Nephron progenitor cell (in vitro differentiated cells): ENCODE data around the gene NAXD.

Experiments
- DNase-seq: peaks from one replicate; pipeline ENCODE4 v3.0.0; 2021
- H3K27ac Mint-ChIP-seq: 2 replicates; pipeline ENCODE4 v1.8.0; 2021; ENCODE audit warnings: mild to moderate bottlenecking, moderate library complexity, mixed read lengths
- H3K27me3 Mint-ChIP-seq: 2 replicates; pipeline ENCODE4 v1.8.0; 2021; ENCODE audit warnings: mild to moderate bottlenecking, low read depth, mixed read lengths; ENCODE audit not compliant: poor library complexity
- H3K36me3 Mint-ChIP-seq: 2 replicates; pipeline ENCODE4 v1.8.0; 2021; ENCODE audit warnings: low read depth, mixed read lengths
- H3K4me1 Mint-ChIP-seq: 2 replicates; pipeline ENCODE4 v1.8.0; 2021; ENCODE audit warnings: mixed read lengths
- H3K4me3 Mint-ChIP-seq: 2 replicates; pipeline ENCODE4 v1.8.0; 2021; ENCODE audit warnings: mild to moderate bottlenecking, moderate library complexity, mixed read lengths
- H3K9me3 Mint-ChIP-seq: 2 replicates; pipeline ENCODE4 v1.8.0; 2021; ENCODE audit warnings: mild to moderate bottlenecking, moderate library complexity, mixed read lengths
- TF ChIP-seq, protein P1 (sequence below): fragments of 200-600 bp; sonication (generic); IDR thresholded peaks from 2 replicates; pipeline ENCODE4 v1.5.0; 2021; ENCODE audit warnings: antibody characterized with exemption

The NAXD gene

DNA sequence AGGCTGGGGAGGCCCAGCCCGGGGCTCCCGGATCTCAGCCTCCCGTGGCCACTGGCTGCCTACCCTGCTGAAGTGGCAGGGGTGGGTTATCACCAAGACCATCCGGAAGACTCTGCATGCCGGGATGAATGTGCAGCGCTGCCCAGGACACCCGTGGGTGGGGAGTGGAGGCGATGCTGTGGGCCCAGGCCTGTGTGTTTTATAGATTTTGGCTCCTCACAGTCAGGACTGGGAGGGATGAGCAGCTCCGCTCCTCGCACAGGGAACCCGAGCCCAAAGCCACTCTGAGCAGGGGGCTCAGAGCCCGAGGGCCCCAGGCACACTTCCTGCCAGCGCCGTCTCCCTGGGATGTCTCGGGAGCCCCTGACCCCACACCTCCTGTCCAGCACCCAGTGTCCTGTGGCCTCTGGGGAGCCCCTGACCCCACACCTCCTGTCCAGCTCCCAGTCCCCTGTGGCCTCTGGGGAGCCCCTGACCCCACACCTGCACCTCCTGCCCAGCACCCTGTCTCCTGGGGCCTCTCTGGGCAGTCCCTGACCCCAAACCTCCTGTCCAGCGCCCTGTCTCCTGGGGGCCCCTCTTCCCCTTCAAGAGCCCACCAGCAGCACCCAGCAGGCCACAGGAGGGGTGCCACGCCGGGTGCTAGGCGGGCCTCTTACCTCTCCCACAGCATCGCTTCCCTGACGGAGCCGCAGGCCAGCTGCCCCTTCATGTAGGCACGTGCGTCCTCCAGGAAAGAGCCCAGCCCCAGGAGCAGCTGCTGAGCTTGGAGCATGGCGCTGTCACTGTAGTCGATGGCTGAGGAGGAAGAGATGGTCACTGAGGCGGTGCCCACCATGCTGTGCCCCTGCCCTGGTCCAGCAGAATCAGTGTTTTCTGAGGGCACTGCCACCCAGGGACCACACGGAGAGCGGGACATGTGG lies 31.4 kb downstream of the NAXD start:
- peak overlapping the region; percentile 39 for H3K27ac Mint-ChIP-seq
- H3K4me3 Mint-ChIP-seq, result no peak overlapping the region
- H3K9me3 Mint-ChIP-seq, result no peaks in the 10 kb centered on the region
- TF ChIP-seq, protein P1, sequence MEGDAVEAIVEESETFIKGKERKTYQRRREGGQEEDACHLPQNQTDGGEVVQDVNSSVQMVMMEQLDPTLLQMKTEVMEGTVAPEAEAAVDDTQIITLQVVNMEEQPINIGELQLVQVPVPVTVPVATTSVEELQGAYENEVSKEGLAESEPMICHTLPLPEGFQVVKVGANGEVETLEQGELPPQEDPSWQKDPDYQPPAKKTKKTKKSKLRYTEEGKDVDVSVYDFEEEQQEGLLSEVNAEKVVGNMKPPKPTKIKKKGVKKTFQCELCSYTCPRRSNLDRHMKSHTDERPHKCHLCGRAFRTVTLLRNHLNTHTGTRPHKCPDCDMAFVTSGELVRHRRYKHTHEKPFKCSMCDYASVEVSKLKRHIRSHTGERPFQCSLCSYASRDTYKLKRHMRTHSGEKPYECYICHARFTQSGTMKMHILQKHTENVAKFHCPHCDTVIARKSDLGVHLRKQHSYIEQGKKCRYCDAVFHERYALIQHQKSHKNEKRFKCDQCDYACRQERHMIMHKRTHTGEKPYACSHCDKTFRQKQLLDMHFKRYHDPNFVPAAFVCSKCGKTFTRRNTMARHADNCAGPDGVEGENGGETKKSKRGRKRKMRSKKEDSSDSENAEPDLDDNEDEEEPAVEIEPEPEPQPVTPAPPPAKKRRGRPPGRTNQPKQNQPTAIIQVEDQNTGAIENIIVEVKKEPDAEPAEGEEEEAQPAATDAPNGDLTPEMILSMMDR, result no peak
- H3K27me3 Mint-ChIP-seq, result no peaks in the 10 kb centered on the region
- H3K36me3 Mint-ChIP-seq, result peaks cover 19% of the 10 kb centered on the region
- peaks cover 34% of the 10 kb centered on the region for H3K4me1 Mint-ChIP-seq
- no peak for DNase-seq

DNA sequence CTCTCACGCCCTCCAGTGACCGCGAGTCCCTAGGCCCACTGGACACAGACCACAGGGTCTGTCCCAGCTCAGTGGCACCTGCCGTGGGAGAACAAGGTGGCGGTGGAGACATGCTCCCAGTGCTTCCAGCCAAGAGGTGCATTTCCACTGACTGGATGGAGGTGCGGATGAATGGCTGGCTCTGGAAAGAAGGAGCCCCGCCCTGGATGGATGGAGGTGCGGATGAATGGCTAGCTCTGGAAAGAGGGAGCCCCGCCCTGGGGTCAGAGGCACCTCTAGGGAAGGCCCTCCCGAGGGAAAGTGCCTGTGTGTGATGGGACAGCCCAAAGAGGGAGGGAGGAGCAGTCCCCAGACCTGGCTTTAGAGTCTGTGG lies 32.0 kb downstream of the NAXD start:
- H3K9me3 Mint-ChIP-seq, result no peaks in the 10 kb centered on the region

DNA sequence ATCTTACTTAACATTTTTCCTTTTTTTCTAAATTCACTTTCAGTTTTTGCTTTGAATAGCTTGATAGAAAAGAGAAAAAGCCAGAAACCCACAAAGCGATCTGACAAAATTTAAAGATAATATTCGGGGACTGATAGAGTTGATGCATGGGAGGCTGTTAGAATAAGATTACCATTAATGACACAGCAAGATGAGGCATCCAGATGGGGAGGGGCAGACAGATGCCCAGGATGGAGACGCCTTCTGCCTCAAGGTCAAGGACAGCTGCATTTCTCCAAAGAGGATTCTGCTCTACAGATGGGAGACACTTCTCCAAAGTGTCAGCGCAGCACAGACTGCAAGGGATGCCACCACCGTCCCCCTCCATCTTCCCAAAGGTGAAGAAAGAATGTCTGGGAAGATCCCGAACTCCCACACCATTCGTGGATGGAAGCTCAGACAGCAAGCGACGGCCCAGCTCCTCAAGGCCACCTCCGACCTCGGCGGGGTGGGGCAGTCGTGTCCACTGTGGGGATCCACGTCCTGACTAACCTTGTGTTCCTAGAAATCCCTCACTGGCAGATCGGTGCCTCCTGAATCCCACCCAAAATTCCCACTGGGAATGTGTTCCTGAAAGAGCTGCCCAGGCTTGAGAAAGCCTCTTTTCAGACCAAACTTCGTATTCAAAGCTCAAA lies 32.9 kb downstream of the NAXD start:
- TF ChIP-seq, protein P1, result no peak
- Mint-ChIP-seq H3K9me3 (no peaks in the 10 kb centered on the region), H3K27ac (peak overlapping the region; percentile 90), H3K4me1 (peaks cover 35% of the 10 kb centered on the region), H3K4me3 (no peak overlapping the region), H3K36me3 (peaks cover 23% of the 10 kb centered on the region), H3K27me3 (no peaks in the 10 kb centered on the region)
- DNase-seq, result no peak

More for the DNA sequence above, 32.0 kb downstream of the NAXD start:
- TF ChIP-seq, protein P1, result no peak
- H3K4me3 Mint-ChIP-seq, result no peak overlapping the region
- H3K4me1 Mint-ChIP-seq, result peaks cover 39% of the 10 kb centered on the region
- no peaks in the 10 kb centered on the region for H3K27me3 Mint-ChIP-seq
- no peak overlapping the region for H3K27ac Mint-ChIP-seq
- DNase-seq, result no peak
- H3K36me3 Mint-ChIP-seq, result peaks cover 21% of the 10 kb centered on the region

- Mint-ChIP-seq H3K4me3 (no peak overlapping the region), H3K9me3 (no peaks in the 10 kb centered on the region), H3K4me1 (peaks cover 37% of the 10 kb centered on the region), H3K36me3 (peaks cover 28% of the 10 kb centered on the region), H3K27me3 (no peaks in the 10 kb centered on the region), H3K27ac (peak overlapping the region; percentile 90)
- DNase-seq, result no peak
- TF ChIP-seq, protein P1, result no peak
Measured at GRCh38 chr13:110648848-110649421, 33.6 kb downstream of the NAXD start.

DNA sequence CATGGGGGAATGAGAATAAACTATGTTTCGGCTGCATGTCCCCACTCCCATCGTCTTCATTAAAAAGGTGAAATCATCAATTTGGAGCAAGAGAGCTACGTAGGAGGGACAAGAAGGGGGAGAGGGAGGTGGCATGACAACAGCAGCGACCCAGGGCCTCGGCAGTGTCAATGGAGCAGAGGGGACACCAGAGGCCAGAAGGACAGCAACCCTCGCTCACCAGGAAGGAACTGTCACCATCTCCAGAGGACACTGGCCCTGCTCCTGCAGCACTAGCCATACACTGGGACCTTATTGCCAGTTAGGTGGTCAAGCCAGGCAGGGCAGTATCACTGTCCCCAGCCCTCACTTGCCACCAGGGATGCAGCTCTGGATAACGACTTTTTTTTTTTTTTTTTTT lies 34.2 kb downstream of the NAXD start:
- TF ChIP-seq, protein P1, result no peak
- Mint-ChIP-seq H3K9me3 (no peaks in the 10 kb centered on the region), H3K4me3 (no peak overlapping the region), H3K4me1 (peaks cover 35% of the 10 kb centered on the region), H3K27ac (peak overlapping the region; percentile 77), H3K27me3 (no peaks in the 10 kb centered on the region), H3K36me3 (peaks cover 33% of the 10 kb centered on the region)
- DNase-seq, result no peak
